Ecto neural progenitor cell (in vitro differentiated cells): ENCODE measurements around the gene TENM4.

Experiments
- DNase-seq: peaks from one replicate; pipeline ENCODE4 v3.0.0-alpha.2; 2018; ENCODE audit warnings: low spot score

TENM4 gene

DNA sequence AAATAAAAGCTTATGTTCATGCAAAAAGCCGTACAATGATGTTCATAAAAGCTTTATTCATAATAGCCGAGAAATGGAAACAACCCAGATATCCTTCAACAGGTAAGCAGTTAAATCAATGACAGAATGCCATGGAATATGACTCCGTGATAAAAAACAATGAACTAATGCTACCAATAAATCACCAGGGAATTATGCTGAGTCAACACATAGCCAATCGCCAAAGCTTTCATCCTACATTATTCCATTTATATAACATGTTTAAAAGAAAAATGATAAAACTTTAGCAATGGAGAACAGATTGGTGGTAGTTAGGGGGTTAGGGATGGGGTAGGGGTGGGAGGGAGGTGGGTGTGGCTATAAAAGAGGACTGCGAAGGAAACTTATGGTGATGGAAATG lies 356.4 kb downstream of the TENM4 start:
- no peak for DNase-seq

DNA sequence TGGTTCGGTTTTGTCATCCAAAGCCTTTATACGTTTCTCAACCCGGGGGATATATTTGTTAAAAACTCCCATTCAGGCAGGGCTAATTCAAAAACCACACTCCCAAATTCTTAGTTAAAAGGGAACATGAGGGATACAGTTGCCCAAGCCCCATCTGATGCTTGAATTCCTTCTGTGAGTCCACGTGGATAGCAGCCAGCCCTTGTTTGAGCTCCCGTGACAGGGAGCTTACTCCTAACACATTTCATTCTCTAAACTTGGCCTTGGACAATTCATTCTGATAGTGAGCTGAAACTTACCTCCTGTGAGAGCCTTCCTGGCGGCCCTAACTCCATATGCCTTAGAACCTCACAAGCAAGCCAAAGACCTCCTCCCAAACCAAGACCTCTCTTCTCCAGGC lies 357.5 kb downstream of the TENM4 start:
- DNase-seq: no peak

DNA sequence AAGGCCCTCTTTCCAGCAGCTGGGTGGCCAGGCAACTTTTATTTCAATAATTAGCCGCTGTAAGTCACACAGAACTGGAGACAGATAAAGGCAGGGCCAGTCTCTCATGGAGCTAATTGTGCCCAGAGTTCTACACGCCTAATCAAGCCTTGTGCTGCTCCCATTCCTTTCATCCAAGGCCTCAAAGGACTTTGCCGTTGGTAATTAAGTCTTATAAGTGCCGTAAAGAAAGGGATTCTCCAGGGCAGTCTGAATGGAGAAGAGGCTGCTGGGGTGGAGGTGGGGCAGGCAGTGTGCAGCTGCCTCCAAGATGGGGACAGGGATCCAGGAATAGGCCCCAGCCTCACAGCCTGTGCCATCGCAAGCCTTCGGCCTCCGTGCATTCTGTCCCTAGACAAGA lies 357.9 kb downstream of the TENM4 start:
- DNase-seq: peak; percentile 62

DNA sequence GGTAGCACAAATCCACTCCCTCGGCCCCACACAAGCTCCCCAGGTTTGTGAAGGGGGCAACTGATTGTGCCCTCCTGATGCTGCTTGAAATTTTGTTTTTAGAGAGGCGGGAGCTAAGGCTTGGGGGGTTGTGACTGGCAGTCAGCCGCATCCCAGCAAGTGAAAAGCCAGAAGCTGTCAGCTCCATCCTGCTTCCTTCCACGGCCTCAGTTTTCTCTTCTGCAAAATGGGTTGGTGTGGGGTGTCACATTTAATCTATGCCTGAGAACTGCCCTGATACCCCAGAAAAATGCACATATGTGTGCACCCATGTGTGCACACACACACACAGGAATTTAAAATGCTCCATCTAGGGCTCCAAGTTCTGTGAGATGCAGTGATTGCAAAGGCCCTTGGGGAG lies 358.6 kb downstream of the TENM4 start:
- no peak for DNase-seq

DNA sequence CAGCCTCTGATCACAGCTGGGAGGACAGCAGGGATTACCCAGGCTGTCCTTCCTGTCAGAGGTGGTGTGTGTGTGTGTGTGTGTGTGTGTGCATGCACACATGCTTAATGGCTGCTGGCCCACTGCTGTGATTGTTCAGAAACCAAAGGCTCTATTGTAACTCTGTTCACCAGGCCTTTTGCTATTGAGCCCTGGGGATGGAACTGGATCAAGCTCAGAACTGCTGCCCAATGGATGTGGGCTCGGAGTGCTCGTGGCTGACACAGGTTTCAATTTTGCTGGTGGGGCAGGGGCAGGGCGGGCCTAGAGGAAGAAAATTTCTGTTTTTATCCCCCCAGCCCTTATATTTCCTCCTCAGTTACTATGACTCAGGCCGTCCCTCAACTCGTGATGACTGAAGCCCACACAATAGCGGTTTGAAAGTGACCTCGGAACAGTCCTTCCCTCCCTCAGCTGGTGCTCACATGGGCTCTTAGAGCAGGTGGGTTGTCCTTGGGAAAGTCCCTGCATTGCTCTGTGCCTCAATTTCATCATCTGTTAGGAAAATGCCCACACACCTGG lies 359.3 kb downstream of the TENM4 start:
- DNase-seq: no peak

DNA sequence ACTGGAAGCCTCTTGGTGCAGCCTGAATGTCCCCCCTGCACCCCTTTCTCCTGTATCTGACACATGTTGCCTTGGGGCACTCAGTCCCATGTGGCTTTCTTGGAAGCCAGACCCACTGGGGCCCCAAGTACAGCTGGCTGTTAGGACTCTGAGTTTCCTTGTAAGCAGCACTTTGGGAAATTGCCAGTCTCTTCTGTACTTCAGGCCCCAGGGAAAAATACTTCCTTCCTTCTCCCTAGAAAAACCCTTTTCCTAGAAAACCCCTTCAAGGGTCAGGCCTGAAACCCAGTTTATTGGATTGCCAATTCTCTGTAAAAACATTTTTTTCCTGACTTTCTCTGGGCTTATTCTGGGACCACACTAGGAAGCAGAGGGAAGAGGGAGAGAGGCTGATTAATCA lies 360.3 kb downstream of the TENM4 start:
- DNase-seq: no peak

DNA sequence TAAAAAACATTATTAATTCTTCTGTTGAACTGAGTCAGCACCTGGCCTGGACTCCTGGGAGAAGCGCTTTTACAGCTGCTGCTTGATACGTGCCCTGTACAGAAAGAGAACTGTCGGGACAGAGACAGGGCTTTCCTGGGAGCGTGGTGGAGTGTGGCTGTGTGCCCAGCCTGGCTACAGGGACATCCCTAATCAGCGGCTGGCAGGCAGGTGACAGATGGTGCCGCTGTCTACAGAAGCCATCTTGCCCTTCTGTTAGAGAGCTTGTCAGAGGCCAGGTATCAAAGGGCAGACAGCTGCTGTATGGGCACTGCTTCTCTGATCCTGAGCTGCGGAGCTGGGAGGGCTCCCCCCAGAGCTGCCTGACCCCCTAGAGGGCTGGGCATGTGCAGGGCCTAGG lies 361.8 kb downstream of the TENM4 start:
- no peak for DNase-seq

DNA sequence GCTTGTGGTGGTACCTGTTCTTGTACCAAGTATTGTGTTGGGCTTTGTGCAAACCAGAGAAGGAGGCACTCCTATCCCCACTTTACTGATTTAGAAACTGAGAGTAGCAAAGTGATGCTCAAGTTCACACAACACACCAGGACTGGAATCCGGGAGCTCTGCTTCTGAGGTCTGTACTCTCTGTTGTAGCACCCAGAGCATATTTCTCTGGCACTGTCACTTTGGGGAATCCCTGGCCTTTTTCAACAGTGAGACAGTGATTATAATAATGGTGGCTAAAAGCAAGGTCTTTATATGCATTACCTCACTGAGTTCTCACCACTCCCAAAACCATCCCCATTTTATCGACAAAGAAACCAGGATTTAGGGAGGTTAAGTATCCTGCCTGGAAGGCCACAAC lies 362.4 kb downstream of the TENM4 start:
- DNase-seq: no peak

DNA sequence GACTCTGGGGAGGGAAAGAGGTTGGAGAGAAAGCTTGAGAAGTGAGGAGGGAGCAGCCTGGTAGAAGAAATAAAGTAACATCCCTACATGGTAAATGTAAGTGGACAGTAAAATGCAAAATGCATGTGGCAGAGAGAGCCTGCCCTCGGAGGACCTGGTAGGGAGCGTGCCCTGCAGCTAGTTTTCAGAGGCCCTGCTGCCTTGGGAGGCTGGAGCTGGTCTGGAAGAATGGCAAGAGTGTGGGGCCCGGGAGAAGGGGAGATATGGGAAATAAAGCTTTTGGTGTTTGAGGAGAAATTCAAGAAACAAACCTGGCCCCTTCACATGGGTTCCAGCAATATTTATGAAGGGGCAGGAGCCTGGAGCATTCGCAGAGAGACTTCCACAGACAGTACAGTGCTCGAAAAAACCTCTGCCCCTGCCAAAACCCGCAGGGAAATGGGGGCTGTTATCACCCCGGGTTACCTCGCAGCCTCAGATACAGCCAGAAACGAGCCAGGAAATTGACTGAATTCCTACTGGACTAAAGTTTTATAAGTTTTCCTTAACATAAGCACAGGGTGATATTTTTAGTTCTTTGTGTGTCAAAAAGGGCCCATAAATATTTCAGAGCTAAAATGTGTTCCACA lies 363.0 kb downstream of the TENM4 start:
- no peak for DNase-seq

DNA sequence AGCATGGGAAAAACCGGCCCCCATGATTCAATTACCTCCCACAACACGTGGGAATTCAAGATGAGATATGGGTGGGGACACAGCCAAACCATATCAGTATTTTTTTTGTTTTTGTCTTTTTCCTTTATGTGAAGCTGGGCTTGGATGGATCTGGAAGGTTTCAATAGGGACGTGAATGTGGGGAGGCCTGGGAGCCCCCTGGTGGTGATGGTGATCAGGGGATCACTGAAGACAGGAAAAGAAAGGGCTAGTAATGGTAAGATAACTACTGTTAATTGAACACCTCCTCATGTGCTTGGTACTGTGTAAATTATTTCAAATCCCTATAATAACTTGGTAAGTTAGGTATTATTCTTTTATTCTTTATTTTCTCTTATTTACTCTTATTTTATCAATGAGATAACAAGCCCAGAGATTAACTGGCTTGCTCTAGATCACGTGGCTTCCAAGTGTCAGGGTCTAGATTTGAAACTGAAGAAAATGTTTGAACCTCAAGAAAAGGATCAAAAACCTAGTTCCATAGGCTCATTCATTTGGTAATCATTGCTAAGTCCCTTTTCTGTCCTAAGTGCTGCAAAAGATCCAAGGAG lies 364.2 kb downstream of the TENM4 start:
- DNase-seq: no peak

DNA sequence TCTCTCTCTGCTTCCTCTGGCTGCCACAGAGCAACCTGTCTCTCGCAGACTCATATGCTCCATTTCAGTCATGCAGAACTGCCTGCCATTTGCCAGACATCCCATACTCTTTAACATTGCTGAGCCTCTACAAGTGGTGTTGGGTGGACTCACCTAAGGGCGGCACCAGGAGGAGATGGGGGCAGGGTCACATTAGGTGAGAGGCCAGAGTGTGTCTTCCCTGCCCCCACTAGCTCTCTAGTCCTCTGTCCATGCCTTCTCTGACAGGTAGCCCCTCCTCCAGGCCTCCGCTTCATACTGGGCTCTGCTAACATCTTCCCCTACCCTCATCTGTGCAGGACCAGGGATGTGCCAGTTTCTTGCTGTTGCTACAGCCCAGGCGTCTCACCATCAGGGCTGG lies 366.3 kb downstream of the TENM4 start:
- DNase-seq: no peak

DNA sequence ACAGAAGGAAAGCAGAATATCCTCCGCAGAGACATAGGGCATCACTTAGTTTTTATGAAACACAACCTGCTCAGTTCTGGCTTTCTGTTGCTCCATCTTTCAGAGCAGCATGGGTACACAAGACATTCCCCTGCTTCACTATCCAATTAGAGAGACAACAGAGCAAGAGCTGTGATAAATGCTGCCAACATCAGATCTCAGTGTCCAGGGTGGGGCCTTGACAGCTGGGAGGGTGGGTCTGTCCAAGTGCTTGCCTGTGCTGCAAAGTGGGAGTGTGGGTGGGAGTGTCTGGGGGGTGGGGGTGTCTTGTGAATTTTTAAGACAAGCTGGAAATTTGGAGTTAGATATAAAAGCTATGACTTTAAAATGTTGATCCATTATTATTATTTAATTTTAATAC lies 369.6 kb downstream of the TENM4 start:
- no peak for DNase-seq

DNA sequence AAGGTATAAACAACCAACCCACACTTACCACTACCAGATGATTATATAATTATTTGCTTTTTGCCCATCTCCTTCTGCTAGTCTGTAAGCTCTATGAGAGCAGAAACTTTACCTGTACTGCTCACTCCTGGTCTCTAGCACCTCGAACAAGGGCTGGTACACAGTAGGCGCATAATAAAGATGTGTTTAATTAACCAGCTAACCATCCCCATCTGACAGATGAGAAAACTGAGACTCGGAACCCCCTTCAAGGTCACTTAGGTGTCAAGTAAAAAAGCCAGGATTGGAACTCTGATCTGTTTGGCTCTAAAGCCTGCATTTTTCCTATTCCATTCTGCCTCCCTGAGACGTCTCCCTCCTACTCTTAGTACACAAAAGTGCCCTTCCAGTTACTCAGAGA lies 370.3 kb downstream of the TENM4 start:
- no peak for DNase-seq

DNA sequence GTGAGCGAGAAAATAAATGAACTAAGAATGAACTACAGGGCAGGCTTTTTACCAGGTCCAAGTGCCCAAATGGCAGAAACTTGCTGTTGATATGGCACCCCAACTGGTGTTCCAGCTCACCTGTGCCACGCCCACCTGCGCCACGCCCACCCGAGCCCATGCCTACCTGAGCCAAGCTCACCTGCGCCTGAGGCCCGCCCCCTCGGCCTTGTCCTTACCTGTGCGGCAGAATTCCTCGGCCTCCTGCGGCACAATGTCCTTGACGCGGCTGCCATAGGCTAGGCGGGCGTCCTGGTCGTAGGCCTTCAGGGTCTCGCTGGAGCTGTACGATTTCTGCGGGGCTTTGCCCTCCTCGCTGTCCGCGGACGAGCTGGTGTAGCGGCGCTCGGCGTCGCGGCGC lies 371.3 kb downstream of the TENM4 start:
- no peak for DNase-seq

DNA sequence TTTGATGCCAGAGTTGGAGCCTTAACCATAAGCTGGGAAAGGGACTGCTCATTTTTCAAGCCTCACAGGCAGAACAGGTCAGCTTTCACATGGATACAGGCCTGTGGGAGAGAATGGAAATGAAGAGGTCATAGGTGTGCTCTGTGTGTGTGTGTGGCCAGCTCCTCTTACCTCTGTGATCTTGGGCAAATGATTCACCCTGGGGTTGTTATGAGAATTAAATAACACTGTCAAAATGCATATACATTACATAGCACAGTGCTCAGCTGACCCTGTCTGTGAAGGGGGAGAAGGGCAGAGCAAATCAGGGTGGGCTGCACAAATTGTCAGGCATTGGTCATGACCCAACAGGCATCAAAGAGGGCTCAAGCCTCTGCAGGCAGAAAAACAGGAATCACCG lies 372.5 kb downstream of the TENM4 start:
- no peak for DNase-seq

DNA sequence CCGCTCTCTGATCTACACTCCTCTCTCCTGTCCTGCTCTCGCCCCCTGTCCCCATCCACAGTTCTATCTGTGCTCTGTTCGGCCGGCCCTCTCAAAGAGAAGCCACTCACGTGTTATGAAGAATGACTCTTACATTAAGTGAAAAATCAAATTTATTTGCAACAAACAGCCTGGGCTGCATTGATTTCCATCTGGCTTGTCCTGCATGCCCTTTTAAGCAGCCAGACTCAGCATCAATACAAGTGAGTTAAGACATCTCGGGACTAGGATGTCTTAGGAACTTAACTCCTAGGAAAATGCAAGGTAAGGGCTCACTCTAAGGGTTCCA lies 373.5 kb downstream of the TENM4 start:
- no peak for DNase-seq

DNA sequence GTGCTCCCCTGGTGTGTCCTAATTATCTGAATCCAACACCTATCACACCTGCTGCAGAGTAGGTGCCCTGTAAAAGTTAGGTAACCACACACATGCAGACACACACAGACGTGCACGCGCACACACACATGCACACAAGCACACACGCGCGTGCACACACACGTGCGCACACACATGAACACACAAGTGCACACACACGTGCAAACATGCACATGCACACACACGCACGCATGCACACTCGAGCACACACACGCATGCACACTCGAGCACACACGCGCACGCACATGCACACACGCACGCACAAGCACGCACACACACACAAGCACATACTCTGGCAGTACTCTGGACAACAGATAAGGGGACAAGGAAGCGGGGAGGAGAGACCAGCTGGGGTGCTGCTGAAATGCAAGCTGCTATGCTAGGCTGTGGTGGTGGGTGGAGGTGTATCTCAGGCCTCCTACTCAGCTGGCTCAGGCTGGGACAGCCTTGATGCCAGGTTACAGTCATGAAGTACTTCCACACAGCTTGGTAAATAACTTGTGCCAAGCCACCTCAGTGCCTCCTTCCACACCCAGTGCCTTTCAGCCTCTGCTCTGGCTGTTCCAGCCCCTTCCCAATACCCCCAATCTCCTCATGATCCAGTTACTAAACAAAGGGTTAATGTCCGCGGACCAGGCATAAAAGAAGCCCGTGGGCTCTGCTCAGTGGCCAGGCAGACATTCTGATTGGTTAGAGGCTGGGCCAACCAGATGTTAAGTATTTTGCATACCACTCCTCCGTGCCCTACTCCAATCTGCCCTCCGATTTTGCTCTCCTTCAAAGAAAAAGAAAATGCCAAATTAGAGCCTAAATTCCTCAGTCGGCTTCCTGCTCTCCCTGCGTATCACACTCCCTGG lies 374.1 kb downstream of the TENM4 start:
- DNase-seq: peak; percentile 71

DNA sequence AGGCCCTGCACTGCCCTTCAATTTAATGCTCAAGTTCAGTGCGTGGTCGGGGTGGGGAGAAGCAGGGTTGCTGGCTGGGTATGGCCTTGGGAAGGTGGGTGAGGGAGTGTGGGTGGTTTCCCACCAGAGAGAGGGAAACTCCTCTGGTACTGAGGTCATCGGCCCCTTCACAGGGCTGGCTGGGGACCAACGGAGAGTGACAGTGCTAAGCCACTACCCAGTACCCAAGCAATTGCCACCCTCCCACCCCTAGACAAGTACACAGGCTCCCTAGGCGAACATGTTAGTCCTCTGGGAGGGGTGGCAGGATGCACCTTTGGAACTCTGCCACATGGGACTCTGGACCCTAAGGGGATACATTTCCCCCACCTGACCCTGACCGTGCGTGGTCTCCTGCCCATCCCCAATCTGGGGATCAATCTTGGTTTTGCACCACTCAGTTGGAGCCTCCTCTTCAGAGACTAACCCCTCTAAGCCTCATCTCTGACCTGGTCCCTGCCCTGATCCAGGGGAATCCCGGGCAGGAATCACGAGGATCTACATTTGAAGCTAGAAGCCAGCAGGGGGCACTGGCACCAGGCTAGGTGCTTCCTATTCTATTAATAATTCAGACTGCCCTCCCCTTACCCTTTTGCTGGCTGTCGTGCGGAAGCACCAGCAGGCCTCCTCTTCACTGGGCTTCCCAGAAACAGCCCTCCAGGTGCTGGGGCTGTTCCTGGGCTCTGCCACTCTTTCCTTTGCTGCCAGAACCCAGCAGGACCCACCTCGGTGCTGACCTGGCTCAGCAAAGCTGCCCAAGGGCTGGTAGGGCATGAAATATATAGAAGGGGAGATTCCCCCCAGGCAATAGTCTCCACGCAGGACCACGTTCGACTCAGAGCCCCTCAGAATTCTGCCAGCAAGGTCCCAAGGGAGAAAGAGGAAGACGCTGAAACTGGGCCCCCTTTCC lies 377.7 kb downstream of the TENM4 start:
- peak; percentile 69 for DNase-seq

DNA sequence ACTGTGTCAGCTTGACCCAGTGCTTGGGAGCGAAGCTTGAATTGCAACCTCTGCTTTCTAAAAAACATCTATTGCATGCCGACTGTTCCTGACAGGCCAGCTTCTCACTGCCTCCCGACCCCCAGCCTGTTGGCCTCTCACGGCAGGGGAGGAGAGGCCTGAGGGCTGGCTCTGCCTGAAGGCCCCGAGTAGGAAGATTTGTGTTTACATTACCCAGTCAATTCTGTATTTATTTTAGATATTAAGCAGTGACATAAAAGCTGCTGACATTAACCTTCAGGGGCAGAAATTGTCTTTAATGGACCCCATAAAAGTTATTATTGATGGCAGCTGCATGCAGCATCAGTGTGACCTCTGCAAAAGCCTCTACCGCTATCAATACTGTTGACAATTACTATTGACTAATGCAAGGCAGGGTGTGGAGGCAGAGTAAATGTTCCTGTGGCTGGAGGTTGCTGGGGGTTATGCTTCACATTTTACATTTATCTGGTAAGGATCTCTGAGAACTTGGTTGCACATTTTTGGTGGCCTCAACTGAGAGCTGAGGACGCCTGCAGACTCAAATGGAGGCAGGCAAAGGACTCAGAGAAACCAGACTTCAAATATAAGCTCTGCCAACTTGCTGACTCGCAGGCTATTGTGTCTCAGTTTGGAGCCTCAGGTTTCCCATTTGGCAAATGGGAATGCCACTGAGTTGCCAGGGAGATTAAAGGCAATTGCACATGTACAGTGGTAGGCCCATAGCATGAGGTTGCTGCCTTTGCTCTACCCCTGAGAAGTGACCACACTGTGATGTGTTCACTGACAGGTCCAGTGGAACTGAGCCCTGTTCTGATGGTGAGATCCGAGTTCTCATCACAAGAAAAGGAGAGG lies 380.5 kb downstream of the TENM4 start:
- no peak for DNase-seq

DNA sequence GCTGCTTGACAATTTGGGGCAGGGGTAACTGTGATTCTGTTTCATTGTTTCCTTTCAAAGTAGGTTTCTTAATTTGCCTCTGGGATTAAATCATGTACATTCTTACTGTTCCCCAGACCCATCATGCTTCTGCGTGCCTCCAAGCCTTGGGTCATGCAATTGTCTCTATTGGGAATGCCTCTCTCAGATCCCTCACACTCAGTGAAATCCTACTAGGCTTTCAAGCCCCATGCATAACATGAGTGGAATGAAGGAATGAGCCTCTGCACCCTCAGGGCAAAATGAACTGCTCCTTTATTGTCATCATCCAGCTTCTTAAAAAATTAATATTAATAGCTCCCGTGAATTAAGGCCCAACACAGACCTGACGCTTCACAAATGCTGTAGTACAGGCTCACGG lies 381.7 kb downstream of the TENM4 start:
- no peak for DNase-seq
